ENCODE measurements around the gene SIRPB2.

Gene SIRPB2

GRCh38 chr20:1435337-1435699, 55.9 kb downstream of the SIRPB2 start:
- no peak for TF ChIP-seq CTCF (IDR thresholded peaks at IDR 0.05; ENCODE audit: low read length, missing control alignments)
- H3K4me3 ChIP-seq (replicated peaks; ENCODE audit: low read depth, low read length) = no peak overlapping the region
- no peak for DNase-seq (ENCODE audit: low read depth)

- peak; percentile 94 for DNase-seq (ENCODE audit: low read depth)
- no peak overlapping the region for H3K4me3 ChIP-seq (replicated peaks; ENCODE audit: low read depth, low read length)
- no peak for TF ChIP-seq CTCF (IDR thresholded peaks at IDR 0.05; ENCODE audit: low read length, missing control alignments)
Observed at GRCh38 chr20:1434571-1435336, 56.5 kb downstream of the SIRPB2 start.

GRCh38 chr20:1431158-1431557, 60.1 kb downstream of the SIRPB2 start:
- no peak for TF ChIP-seq CTCF (IDR thresholded peaks at IDR 0.05; ENCODE audit: low read length, missing control alignments)
- no peak for DNase-seq (ENCODE audit: low read depth)
- H3K4me3 ChIP-seq (replicated peaks; ENCODE audit: low read depth, low read length) = no peak overlapping the region

- no peak overlapping the region for H3K4me3 ChIP-seq (replicated peaks; ENCODE audit: low read depth, low read length)
- no peak for TF ChIP-seq CTCF (IDR thresholded peaks at IDR 0.05; ENCODE audit: low read length, missing control alignments)
- peak; percentile 92 for DNase-seq (ENCODE audit: low read depth)
Observed at GRCh38 chr20:1430004-1430451, 61.2 kb downstream of the SIRPB2 start.

GRCh38 chr20:1429143-1429728, 62.0 kb downstream of the SIRPB2 start:
- TF ChIP-seq CTCF (IDR thresholded peaks at IDR 0.05; ENCODE audit: low read length, missing control alignments) = no peak
- DNase-seq (ENCODE audit: low read depth) = no peak
- H3K4me3 ChIP-seq (replicated peaks; ENCODE audit: low read depth, low read length) = no peak overlapping the region

GRCh38 chr20:1427457-1428054, 63.7 kb downstream of the SIRPB2 start:
- peak; percentile 5 for TF ChIP-seq CTCF (IDR thresholded peaks at IDR 0.05; ENCODE audit: low read length, missing control alignments)
- no peak overlapping the region for H3K4me3 ChIP-seq (replicated peaks; ENCODE audit: low read depth, low read length)
- DNase-seq (ENCODE audit: low read depth) = peak; percentile 62

All from fibroblast of pulmonary artery (primary cell).